NCI-H187 (cell line): ENCODE results near the gene SPOCK1.
"Not testable (repeated sequence)": the region's sequence is repeated elsewhere in the genome, so short reads cannot be mapped to it uniquely, and the experiment has no call there.

Experiments used
- DNase-seq, 2 experiments: peaks; one replicate each; lab custom pipeline; 2025; lab: John Stamatoyannopoulos, UW

The SPOCK1 gene

DNA sequence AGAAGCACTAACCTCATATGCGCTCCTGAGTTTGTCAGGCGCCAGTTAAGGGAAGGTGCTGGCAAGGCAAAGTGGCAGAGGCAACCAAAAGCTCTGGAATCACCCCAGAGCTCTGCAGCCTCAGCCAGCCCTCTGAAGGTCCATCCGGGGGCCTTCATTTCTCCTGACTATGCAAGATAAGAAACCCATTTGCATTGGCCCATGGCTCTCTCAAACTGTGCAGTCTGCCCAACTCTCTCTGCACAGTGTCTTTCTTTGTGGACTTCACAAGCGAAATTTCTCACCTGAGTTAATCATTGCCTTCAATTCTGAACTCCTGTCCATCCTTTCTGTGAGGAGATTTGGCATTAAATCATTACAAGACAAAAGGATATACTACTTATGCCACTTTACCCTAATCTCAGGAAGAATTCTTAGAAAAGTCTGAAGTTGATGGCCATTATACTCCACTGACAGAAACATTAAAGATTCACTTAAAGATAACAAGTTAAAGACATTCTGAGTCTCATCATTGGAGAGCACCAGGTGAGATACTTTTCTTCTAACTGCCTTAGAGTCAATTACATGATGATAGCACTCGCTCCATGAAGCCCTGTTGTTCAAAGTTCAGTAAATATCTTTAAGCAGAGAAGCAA lies 235.6 kb downstream of the SPOCK1 start:
- no peak for DNase-seq

DNA sequence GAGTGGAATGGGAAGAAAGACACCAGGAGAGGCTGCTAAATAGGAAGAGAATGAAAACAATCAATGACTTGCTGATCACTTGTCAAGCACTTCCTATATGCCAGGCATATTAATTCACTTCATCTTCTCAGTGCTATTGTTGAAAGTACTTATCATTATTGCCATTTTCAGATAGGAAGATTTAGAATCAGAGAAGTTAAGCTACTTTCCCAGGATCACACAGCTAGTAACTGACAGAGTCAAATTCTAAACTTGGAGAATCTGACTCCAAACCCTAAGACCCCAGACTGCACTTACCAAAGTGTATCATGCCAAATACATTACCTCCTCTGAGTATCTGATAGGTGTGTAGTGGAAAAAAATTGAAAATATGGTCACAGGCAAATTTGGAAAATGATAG lies 236.3 kb downstream of the SPOCK1 start:
- DNase-seq = no peak

DNA sequence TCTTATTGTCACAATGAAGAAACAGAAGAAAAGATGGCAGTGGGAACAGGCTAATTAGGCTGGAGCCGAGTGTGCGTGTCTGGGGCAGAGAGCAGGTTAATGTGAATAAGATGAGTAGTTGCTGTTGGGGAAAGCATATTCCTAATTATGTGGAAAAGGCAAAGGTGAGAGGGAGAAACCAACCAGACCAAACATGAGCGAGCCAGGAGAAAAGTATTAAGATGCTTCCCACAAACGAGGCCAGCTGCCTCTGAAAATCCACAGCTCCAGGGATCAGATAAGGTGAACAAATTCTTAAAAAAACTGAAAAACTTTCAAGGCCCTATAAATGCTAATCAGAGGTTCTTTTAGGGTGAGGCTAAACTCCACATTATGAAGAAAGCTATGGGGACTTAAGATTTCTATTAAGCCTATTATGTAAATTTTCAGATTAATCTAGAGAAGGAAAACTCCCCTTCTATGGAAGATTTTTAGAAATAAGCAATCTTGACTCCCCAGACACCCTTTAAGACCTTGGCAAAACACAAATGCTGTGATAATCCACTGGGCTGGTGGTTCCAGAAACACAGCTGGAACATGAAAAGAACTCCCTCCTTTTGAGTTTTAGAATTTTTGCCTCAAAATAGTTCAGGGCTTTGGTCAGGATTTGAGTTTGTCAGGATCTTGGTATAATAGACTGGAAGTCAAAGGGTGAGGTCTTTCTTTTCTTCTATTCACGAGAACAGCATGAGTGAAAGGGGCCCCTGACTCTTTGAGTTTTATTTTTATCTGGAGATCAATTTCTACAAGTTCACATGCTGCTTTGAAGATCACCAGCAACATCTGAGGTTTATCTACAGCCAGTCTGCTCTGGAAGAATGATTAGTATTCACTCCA lies 238.1 kb downstream of the SPOCK1 start:
- DNase-seq = no peak

DNA sequence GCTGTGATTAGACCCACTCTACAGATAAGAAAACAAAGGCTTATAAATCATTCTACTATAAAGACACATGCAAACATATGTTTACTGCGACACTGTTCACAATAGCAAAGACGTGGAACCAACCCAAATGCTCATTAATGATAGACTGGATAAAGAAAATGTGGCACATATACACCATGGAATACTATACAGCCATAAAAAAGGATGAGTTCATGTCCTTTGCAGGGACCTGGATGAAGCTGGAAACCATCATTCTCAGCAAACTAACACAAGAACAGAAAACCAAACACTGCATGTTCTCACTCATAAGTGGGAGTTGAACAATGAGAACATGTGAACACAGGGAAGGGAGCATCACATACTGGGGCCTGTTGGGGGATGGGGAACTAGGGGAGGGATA lies 240.0 kb downstream of the SPOCK1 start:
- not testable (repeated sequence) for DNase-seq

DNA sequence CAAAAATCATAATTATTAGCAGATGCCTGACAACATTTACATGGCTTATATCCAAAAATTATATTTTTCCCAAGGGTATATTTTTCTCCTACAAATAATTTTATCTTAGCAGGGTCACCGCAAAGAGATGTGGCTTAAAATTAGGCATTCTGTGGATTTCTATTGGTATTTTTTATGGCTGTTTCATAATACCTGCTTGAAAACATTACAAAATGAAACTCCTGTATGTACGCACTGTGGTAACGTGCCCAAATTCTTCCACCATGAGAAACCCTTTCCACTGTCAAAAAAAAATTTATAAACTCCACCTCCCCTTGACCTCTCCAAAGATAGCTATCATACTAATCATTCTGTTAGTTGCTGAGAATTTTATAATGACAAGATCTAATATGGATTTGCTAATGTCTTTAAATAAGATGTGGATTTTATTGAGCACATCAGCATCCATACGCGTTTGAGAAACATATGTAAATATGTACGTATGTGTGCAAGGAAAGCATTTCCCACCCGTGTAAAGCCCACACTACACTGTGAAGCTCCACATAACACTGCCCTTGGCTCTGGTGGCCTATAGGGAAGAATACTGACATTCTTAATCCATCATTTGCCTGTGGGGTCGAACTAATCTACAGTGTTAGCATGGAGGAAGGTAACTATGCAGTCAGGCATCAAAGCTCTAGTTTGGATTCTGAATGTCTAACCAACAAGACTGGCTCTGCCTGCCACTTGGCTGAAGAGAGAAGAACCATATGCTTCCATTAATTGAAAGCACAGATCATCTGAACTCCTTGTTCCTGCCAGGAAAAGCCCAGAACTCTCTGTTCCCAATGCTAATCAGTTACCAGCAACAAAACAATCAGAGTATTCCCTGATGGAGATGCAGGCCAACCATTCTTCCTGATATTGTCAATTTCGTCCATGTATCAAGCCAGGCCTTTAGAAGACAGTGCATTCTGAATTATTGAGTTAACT lies 244.7 kb downstream of the SPOCK1 start:
- DNase-seq = no peak

DNA sequence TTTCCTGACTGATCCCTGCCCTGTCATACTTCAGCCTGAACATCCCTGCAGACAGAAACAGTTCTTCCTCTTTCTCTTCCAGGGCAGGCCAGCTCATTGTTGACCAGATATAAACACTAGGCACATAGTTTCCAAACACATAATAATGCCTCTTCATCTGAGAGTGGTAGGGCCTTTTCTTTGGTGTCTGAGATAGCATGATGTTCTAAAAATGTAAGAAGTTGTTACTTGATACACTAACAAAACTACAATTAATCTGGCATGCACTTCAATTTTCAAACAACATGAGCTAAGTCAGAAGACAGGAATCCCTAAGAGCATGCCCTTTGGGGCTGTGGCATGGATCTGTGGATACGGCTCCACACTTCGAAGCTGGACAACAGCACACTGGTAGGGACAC lies 246.6 kb downstream of the SPOCK1 start:
- DNase-seq = no peak

DNA sequence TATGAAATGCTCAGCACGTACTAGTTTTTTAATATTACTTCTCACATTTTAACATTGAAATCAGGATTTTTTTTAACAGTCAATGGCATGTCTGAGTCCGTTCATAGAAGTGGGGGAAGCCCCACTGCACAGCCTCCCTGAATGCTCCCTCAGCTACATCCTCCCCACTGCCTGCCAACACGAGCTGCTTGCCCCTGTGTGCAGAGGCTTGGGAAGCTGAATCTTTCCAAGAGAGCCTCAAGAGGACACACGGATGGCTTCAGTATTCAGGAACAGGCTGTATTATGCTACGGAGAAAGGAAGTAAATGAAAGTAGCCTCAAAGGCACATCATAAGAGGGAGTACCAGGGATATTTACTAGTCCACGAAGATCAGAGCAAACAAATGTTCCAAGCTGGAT lies 248.7 kb downstream of the SPOCK1 start:
- no peak for DNase-seq

DNA sequence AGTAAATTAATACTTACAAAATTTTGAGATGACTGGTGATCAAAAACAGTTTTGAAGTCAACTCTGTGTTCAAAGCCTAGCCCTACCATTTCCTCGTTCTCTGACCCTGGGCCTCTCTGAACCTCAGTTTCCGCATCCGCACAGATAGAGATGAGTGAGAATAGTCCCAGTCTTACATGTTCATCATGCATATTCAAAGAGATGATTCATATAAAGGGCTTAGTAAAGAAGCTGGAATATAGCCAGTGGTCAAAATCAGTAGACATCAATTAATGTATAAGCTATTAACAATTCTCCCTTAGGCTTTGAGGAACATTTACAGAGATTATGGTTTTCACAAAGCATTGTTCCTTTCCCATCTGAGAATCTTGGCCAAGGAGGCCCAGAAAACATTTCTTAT lies 250.6 kb downstream of the SPOCK1 start:
- no peak for DNase-seq

DNA sequence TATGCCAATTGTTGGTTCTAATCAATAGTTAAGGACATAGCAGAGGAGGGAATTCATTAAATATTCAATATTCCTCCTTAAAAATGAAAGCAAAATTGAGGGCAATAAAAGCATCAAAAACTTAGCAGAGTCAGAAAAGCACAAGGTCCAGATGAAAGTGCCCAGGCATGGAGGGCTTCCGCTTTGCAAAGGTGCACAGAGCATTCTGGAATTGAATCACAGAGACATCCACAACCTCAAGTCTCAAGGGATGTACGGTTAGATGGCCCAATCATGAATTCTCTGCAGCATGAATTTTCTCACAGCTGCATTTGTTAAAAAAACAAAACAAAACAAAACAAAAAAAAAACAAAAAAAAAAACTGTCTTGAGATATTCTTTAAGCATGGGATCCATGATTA lies 253.7 kb downstream of the SPOCK1 start:
- no peak for DNase-seq

DNA sequence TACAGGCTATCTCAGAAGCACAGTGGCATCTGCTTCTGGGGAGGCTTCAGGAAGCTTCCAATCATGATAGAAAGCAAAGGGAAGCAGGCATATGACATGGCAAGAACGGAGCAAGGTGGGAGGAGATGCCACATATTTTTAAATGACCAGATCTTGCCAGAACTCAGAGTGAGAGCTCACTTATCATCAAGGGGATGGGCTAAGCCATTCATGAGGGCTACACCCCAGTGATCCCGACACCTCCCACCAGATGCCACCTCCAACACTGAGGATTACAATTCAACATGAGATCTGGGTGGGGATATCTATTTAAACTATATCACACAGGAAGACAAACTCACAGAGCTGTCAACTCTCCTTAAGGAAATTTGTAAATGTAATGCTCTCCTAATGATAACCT lies 258.8 kb downstream of the SPOCK1 start:
- DNase-seq = no peak

DNA sequence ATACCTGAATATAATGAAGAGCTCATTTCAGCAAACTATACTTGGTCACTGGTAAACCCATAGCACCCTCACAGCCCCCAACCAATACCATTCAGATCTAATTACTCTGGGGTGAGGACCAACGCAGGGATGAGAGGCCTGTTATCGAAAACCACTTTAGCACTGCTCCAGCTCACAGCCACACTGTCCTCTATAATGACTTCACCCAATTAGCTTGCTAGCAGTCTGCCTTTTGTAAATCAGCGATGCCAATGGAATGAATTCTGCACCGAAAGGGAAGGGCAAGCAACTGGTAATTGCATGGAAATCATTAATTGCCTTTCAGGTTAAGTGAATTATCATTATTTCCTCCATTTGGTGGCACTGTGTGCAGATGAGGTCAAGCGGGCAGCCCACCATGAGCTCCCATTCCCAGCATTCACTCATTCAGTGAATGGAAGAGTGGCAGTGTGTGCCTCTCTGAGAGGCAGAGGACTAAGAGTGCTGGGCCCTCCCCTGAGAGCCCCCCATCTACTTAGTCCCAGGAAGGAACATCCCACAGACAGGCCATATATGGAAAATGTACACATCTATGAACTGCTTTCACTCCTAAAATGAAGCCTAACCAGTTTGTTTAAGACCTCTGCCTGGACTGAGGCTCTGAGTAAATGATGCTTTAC lies 262.1 kb downstream of the SPOCK1 start:
- DNase-seq = no peak

DNA sequence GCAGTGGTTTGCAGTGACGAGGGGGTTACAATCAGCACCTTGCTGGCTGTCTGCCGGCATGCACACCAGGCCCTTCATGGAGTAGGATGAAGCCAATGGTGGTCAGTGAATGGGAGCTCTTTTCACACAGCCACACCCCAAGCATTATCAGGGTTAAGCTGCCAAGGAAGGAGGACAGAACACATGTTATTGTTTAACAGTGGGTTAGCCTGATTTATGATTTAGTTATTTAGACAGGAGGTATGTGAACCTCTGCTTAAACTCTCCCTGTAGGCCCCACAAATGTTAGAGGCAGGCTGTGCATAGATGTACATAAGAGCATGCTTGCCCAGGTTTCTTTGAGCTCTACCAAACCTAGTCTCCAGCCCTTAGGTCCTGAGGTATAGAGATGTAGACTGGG lies 262.9 kb downstream of the SPOCK1 start:
- no peak for DNase-seq

DNA sequence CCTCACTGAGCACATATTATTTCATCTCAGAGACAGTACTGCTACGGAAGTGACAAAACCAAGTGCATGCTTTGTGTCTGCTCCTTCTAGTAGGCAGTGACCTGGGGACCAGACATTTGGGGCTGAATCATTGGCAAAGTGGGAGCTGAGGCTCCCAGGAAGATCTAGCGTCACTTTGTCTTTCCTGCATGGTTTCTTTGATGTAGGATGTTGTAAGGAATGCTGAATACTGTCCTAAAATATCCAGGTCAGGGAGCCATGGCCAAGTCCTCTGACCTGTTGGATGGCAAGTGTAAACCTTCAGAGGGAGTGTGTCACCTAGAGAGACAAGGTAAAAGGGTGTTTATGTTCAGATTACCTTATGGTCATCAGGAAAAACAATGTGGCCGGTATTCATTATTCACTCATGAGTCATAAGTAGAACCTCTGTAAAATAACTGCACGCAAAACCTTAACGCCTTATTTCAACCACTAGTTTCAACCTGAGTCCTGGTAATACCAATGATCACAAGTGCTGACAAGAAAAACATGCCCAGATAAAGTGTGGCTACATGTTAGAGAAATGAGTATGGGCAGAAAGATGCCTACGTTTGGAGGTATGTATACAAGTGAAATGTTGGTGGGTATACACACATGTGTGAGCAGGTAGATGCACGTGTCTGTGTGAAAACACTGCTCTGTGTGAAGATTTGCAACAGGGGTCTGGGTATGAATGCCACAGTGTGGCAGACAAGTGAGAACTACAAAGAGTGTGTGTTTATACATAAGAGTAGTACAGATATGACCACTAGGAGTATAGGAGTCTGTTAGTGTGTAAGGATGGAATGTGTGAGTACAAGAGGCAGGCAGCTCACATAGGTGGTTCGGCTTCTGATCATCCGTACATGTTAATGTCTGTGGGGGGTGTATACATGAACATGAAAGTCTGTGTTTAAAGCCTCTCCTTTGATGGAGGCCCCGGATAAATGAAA lies 263.9 kb downstream of the SPOCK1 start:
- DNase-seq = no peak

DNA sequence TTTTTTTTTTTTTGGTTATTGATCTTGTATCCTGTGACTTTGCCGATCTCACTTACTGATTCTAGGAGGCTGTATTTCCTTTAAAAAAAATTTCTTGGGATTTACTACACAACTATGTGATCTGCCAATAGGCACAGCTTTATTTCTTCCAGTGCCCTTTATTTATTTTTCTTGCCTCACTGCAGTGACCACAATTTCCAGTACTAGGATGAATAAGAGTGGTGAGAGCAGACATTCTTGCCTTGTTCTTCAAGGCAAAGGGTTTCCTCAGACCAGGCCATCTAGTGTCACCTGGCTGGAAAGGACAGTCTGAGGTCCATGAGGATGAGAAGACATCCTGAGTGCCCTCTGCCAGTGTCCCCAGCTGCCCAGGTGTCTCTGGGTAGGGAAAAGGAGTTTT lies 265.4 kb downstream of the SPOCK1 start:
- no peak for DNase-seq

DNA sequence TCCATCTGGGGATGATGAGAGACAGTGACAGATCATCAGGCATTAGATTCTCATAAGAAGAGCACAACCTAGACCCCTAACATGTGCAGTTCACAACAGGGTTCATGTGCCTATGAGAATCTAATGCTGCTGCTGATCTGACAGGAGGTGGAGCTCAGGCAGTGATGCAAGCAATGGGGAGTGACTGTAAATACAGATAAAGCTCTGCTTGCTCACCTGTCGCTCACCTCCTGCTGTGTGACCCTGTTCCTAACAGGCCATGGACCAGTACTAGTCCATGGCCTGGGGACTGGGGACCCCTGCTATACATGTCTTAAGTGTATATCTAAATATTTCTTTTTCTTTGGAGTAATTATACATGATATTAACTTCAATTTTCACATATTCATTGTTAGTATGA lies 265.8 kb downstream of the SPOCK1 start:
- DNase-seq = not testable (repeated sequence)

DNA sequence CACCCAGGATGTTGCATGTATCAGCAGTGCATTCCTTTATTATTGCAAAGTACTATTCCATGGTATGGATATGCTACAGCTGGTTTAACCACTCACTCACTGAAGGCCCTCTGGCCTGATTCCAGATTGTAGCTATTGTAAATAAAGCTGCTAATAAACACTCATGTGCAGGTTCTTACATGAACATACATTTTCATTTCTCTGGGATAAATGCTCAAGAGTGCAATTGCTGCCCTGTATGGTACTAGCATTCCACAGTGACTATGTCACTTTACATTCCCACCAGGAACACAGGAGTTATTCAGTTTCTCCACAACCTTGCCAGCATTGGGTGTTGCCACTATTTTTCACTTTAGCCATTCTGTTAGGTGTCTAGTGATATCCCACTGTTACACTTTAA lies 267.6 kb downstream of the SPOCK1 start:
- DNase-seq = no peak

DNA sequence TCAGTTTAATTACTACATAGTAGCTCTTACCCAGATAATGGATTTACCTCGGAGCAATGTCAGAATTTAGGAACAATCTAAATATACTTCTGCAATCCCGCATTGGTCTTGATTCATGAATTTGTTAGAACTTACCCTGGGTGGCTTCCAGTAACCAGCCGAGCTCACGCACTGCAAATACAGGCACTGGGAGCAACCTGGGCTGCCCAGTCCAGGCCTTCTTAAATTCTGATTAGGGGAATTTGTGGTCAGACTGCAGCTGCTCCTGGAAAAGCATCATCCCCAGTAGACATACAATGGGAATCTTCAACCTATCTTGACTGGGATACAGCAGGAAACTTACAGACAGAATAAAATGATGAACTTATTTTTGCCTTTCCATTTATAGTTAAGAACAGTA lies 270.3 kb downstream of the SPOCK1 start:
- DNase-seq = no peak

DNA sequence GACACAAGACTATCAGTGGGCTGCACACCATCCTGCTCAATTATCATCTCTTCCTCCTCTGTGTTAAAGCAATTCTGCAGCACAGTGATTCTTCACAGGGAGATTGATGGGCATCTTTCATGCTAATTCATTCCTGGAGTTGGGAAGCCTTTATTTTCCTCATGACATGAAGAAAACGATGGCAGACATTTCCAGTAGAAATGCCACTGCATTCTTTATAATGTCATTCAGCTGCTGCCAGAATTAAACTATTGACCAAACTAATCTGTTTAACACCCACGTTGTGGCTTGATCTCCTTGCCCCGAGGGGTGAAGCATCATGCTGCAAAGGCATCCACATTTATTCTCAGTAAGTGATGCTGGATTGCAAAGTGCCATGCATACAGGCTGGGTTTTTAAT lies 273.0 kb downstream of the SPOCK1 start:
- no peak for DNase-seq

DNA sequence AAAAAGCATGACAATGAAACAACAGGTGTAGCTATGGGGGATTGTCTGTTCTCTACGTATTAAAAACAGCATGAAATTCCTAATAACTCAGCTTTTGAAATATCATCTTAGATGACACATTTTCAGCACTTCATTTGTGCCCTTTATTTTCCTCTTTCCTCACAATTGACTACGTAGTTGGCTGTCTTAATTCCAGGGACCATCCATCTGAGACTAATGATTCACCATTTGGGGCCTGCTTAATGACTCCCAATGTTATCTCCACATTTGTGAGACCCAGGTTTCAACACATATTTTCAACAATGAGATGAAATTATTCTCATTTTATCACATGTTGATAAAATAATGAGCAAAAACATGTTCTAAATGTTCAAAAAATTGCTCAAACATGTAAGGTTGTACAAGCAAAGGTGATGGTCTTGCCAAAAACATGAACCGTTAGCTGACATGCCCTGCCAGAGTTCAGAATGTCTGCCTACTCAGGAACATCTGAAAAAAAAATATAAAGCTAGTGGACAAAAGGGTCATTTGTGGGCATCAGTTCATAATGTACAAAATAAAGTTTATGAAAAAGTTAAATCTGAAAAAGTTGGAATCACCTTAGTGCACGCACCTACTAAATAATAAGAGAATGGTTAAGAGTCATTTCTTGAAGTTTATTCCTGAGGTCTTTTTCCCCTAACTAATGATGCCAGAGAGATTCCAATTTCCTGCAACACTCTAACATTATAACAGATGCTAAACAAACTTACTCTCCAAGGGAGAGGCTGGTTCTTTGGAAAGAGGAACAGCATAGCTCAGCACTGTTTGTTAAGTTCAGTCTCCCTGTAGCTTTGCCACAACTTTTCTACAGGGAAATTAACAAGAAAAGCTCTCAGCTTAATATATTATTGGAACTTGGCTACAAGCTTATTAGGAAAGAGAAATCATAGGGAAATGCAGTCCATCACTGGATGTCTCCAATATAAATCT lies 275.5 kb downstream of the SPOCK1 start:
- DNase-seq = no peak

DNA sequence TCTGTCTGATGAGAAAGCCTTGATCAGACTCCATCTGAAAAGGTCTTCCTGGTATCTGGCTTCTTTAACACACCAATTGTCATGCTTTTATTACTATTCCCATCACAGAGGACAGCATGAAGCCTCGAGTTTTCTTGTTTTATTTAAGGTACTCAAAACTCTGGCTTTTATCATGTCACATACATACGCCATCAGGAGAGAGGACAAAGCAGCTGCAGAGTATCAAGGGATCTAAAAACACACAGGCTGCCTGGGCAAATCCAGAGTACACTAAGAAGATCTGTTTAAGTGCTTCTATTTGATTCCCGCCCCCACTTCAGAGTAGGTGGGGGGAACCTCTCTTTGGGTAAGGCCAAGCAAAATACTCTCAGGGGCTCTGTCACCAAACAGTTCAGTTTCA lies 277.2 kb downstream of the SPOCK1 start:
- no peak for DNase-seq
